IMR-90 (cell line): Measurements from ENCODE around the gene NEK5. TPM values are rescaled to one million over a fixed set of nuclear protein-coding genes. Genes with fewer than 3 reads are reported as not detected.

Experiments
- polyA plus RNA-seq, 3 experiments: library from polyadenylated mRNA; depleted of rRNA; stranded (reverse); fragments of >200 nt; gene quantifications; 2 replicates each; pipeline ENCODE4 v1.2.3, GENCODE V29; 2012; ENCODE audit warnings: low replicate concordance in 1 of 3
- total RNA-seq: library from RNA; depleted of rRNA; stranded (reverse); fragments of >200 nt; gene quantifications from 2 replicates; pipeline ENCODE4 v1.2.3, GENCODE V29; 2012; rRNA removed

Gene NEK5
- total and polyA plus RNA-seq, 2 of the 4 experiments (the other 2 are of a cell fraction): not detected

Other genes with a start within 250 kb of the NEK5 start
- gene ATP7B, start 117.6 kb downstream of the NEK5 start, total RNA-seq: 2.2 and 2.7 TPM in 2 replicates
- gene ATP7B, start 117.6 kb downstream of the NEK5 start, polyA plus RNA-seq (2012; rRNA removed): 2.2 and 2.9 TPM in 2 replicates
- gene ALG11, start 116.7 kb downstream of the NEK5 start, total RNA-seq: 12.7 and 25.6 TPM in 2 replicates
- gene ALG11, start 116.7 kb downstream of the NEK5 start, polyA plus RNA-seq (2012; rRNA removed): 6.5 and 10.0 TPM in 2 replicates
- 12.5 and 16.4 TPM in 2 replicates for gene UTP14C, start 104.4 kb downstream of the NEK5 start, total RNA-seq
- 7.1 and 8.2 TPM in 2 replicates for gene UTP14C, start 104.4 kb downstream of the NEK5 start, polyA plus RNA-seq (2012; rRNA removed)
- gene NEK3, start 30.5 kb upstream of the NEK5 start, total RNA-seq: 3.6 and 6.9 TPM in 2 replicates
- 7.5 and 9.2 TPM in 2 replicates for gene NEK3, start 30.5 kb upstream of the NEK5 start, polyA plus RNA-seq (2012; rRNA removed)